WTC11 (cell line): ENCODE measurements around the gene ZFR2. TPM values are rescaled to one million over a fixed set of nuclear protein-coding genes. Genes with fewer than 3 reads are reported as not detected.
A peak's percentile ranks its signal among the peaks of the same experiment; 100 is the strongest.

Experiments
- ATAC-seq: fragments of 200-7000 bp; cut with Tn5 transposase; 2 replicates; pipeline ENCODE4 v1.10.0; 2021; ENCODE audit warnings: mild to moderate bottlenecking, moderate library complexity
- CTCF ChIA-PET: fragments of 300-600 bp; sonication (Branson Sonifier 250); formaldehyde crosslinking; loops from one replicate; lab custom pipeline; 2021; ENCODE audit warnings: antibody characterized with exemption; lab: Charles Lee
- POLR2A ChIA-PET: fragments of 350-600 bp; sonication (Branson Sonifier 250); formaldehyde crosslinking; loops from one replicate; lab custom pipeline; 2021; ENCODE audit warnings: antibody characterized with exemption; lab: Charles Lee
- DNase-seq: peaks from one replicate; pipeline ENCODE4 v3.0.0; 2021; ENCODE audit warnings: low spot score
- H3K27ac Mint-ChIP-seq: 2 replicates; pipeline ENCODE4 v1.8.0; 2021; ENCODE audit warnings: mixed read lengths
- H3K27me3 Mint-ChIP-seq: 2 replicates; pipeline ENCODE4 v1.8.0; 2021; ENCODE audit warnings: low read depth, mild to moderate bottlenecking, moderate library complexity, mixed read lengths
- H3K36me3 Mint-ChIP-seq: 2 replicates; pipeline ENCODE4 v1.8.0; 2021; ENCODE audit warnings: mixed read lengths
- H3K4me1 Mint-ChIP-seq: 2 replicates; pipeline ENCODE4 v1.8.0; 2022; ENCODE audit warnings: mixed read lengths
- H3K4me3 Mint-ChIP-seq: 2 replicates; pipeline ENCODE4 v1.8.0; 2021; ENCODE audit warnings: mild to moderate bottlenecking, moderate library complexity, mixed read lengths
- H3K9me3 Mint-ChIP-seq: 2 replicates; pipeline ENCODE4 v1.8.0; 2021; ENCODE audit warnings: mixed read lengths
- CREM ChIP-seq: sonication (generic); formaldehyde crosslinking; IDR thresholded peaks from 2 replicates; pipeline ENCODE4 v1.8.1; 2022; ENCODE audit warnings: mild to moderate bottlenecking, missing genetic modification reagents, moderate library complexity
- ELF4 ChIP-seq: sonication (generic); formaldehyde crosslinking; IDR thresholded peaks from 2 replicates; pipeline ENCODE4 v1.8.1; 2022; ENCODE audit warnings: low read depth, mild to moderate bottlenecking, moderate library complexity, missing genetic modification reagents
- ETV6 ChIP-seq: sonication (generic); formaldehyde crosslinking; IDR thresholded peaks from 2 replicates; pipeline ENCODE4 v1.8.1; 2022; ENCODE audit warnings: mild to moderate bottlenecking, missing genetic modification reagents
- FOXK1 ChIP-seq: sonication (generic); formaldehyde crosslinking; IDR thresholded peaks from 2 replicates; pipeline ENCODE4 v1.8.0; 2022; ENCODE audit warnings: mild to moderate bottlenecking, moderate library complexity, missing genetic modification reagents
- GRHL2 ChIP-seq: fragments of 250-450 bp; sonication (Bioruptor Pico); IDR thresholded peaks from 2 replicates; pipeline ENCODE4 v1.8.0; 2022; ENCODE audit warnings: mild to moderate bottlenecking, moderate library complexity; ENCODE audit not compliant: insufficient replicate concordance, severe bottlenecking
- ZNF121 ChIP-seq: sonication (generic); formaldehyde crosslinking; IDR thresholded peaks from 2 replicates; pipeline ENCODE4 v1.8.0; 2023; ENCODE audit warnings: missing genetic modification reagents
- total RNA-seq: library from RNA; stranded (reverse); gene quantifications from 3 replicates; pipeline ENCODE4 v1.2.3, GENCODE V29; 2021
- TF ChIP-seq, protein P1 (sequence below): sonication (generic); formaldehyde crosslinking; IDR thresholded peaks from 2 replicates; pipeline ENCODE4 v1.8.1; 2022; ENCODE audit warnings: missing genetic modification reagents, borderline replicate concordance
- TF ChIP-seq, protein P2 (sequence below): sonication (generic); formaldehyde crosslinking; IDR thresholded peaks from 2 replicates; pipeline ENCODE4 v1.8.1; 2022; ENCODE audit warnings: mild to moderate bottlenecking, moderate library complexity, missing genetic modification reagents
- TF ChIP-seq, protein P3 (sequence below): sonication (generic); formaldehyde crosslinking; IDR thresholded peaks from 2 replicates; pipeline ENCODE4 v1.8.0; 2023; ENCODE audit warnings: mild to moderate bottlenecking, missing genetic modification reagents
- TF ChIP-seq, protein P4 (sequence below): sonication (generic); formaldehyde crosslinking; IDR thresholded peaks from 2 replicates; pipeline ENCODE4 v1.8.0; 2022; ENCODE audit warnings: missing genetic modification reagents
- TF ChIP-seq, protein P5 (sequence below): sonication (generic); formaldehyde crosslinking; IDR thresholded peaks from 2 replicates; pipeline ENCODE4 v1.8.0; 2023; ENCODE audit warnings: missing genetic modification reagents, mild to moderate bottlenecking, borderline replicate concordance

ZFR2 gene
- total RNA-seq, 1 experiment from 2014 or later = 17.5 TPM

DNA sequence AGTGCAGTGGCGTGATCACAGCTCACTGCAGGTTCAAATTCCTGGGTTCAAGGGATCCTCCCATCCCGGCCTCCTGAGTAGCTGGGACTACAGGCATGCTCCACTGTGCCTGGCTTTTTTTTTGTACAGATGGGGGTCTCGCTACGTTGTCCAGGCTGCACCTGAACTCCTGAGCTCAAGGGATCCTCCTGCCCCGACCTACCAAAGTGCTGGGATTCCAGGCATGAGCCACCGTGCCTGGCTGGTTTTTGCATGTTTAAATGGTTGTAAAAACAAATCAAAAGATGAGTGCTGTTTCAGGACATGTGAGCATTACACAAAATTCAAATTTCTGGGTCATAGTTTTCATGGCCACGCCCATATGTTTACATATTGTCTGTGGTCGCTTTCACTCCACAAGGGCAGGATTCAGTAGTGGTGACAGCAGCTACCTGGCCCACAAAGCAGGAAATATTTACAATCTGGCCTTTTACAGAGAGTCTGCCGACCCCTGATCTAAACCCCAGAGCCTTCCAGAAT lies 88.0 kb downstream of the ZFR2 start:
- CTCF ChIA-PET = interaction anchor here (0.6 to 1.0 kb wide), 2 partner anchors 10 to 34 kb away, joined by 3 read pairs; no protein-coding TSS in a partner anchor
- ATAC-seq = no peak
- no peak overlapping the region for H3K27ac Mint-ChIP-seq

DNA sequence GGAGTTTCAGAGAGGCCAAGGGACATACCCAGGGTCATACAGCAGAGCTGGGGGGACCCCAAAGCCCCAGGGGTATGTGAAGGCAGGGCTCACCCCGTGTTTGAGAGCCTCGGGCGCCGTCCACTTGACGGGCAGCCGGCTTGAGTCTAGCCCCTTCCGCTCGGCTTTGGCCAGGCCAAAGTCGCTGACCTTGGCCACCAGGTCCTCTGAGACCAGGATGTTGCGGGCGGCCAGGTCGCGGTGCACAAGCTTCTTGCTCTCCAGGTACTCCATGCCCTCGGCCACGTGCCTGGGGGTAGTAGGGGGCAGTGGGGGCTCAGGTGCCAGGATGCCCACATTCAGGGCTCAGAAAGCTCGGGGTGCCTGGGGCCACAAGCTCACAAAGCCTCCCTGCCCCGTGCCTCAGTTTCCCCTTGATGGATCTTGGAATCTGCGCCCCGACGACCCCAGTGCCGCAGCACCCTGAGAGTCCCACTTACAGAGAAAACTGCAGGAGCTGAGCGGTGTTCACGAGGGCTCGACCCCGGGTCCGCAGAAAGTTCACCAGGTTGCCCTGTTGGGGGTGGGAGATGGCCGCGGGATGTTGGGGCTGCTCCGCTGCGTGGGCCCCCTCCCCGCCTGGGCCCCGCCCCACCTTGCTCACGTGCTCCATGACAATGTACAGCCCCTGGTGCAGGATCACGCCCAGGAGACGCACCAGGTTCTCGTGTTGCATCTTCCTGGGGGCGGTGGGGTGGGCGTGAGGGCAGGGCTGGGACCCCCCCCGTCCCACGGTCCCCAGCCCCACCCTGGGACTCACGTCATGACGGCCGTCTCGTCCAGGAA lies 89.7 kb downstream of the ZFR2 start:
- no peak overlapping the region for H3K27ac Mint-ChIP-seq
- no peak for ATAC-seq
- TF ChIP-seq, protein P1, sequence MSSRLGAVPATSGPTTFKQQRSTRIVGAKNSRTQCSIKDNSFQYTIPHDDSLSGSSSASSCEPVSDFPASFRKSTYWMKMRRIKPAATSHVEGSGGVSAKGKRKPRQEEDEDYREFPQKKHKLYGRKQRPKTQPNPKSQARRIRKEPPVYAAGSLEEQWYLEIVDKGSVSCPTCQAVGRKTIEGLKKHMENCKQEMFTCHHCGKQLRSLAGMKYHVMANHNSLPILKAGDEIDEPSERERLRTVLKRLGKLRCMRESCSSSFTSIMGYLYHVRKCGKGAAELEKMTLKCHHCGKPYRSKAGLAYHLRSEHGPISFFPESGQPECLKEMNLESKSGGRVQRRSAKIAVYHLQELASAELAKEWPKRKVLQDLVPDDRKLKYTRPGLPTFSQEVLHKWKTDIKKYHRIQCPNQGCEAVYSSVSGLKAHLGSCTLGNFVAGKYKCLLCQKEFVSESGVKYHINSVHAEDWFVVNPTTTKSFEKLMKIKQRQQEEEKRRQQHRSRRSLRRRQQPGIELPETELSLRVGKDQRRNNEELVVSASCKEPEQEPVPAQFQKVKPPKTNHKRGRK = no peak
- TF ChIP-seq FOXK1 (CRISPR knock-in tag) = no peak
- TF ChIP-seq, protein P2, sequence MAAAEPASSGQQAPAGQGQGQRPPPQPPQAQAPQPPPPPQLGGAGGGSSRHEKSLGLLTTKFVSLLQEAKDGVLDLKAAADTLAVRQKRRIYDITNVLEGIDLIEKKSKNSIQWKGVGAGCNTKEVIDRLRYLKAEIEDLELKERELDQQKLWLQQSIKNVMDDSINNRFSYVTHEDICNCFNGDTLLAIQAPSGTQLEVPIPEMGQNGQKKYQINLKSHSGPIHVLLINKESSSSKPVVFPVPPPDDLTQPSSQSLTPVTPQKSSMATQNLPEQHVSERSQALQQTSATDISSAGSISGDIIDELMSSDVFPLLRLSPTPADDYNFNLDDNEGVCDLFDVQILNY = no peak
- TF ChIP-seq, protein P3, sequence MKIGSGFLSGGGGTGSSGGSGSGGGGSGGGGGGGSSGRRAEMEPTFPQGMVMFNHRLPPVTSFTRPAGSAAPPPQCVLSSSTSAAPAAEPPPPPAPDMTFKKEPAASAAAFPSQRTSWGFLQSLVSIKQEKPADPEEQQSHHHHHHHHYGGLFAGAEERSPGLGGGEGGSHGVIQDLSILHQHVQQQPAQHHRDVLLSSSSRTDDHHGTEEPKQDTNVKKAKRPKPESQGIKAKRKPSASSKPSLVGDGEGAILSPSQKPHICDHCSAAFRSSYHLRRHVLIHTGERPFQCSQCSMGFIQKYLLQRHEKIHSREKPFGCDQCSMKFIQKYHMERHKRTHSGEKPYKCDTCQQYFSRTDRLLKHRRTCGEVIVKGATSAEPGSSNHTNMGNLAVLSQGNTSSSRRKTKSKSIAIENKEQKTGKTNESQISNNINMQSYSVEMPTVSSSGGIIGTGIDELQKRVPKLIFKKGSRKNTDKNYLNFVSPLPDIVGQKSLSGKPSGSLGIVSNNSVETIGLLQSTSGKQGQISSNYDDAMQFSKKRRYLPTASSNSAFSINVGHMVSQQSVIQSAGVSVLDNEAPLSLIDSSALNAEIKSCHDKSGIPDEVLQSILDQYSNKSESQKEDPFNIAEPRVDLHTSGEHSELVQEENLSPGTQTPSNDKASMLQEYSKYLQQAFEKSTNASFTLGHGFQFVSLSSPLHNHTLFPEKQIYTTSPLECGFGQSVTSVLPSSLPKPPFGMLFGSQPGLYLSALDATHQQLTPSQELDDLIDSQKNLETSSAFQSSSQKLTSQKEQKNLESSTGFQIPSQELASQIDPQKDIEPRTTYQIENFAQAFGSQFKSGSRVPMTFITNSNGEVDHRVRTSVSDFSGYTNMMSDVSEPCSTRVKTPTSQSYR (CRISPR knock-in tag) = no peak
- TF ChIP-seq, all 79 proteins: peak for 0
- ChIA-PET POLR2A (interaction anchor here (0.5 kb wide), 1 partner anchor 328 kb away, joined by 3 read pairs; no protein-coding TSS in a partner anchor), CTCF (interaction anchor here (0.5 kb wide), 1 partner anchor 15 kb away, joined by 3 read pairs; no protein-coding TSS in a partner anchor)
- H3K36me3 Mint-ChIP-seq = peaks cover 21% of the 10 kb centered on the region
- H3K9me3 Mint-ChIP-seq = peaks cover 18% of the 10 kb centered on the region
- peaks cover 2% of the 10 kb centered on the region for H3K27me3 Mint-ChIP-seq
- H3K4me1 Mint-ChIP-seq = no peaks in the 10 kb centered on the region
- DNase-seq = no peak
- no peak overlapping the region for H3K4me3 Mint-ChIP-seq

More for the DNA sequence above, 88.0 kb downstream of the ZFR2 start:
- Mint-ChIP-seq H3K27me3 (peaks cover 11% of the 10 kb centered on the region), H3K9me3 (peaks cover 18% of the 10 kb centered on the region), H3K4me3 (no peak overlapping the region), H3K36me3 (peaks cover 21% of the 10 kb centered on the region), H3K4me1 (peaks cover 7% of the 10 kb centered on the region)
- no peak for DNase-seq
- TF ChIP-seq ZNF121 (CRISPR knock-in tag) = 0 out of 2 replicates have a peak, but pooled peaks have one; percentile 17
- TF ChIP-seq ETV6 (CRISPR knock-in tag) = no peak
- POLR2A ChIA-PET = no interaction called here

DNA sequence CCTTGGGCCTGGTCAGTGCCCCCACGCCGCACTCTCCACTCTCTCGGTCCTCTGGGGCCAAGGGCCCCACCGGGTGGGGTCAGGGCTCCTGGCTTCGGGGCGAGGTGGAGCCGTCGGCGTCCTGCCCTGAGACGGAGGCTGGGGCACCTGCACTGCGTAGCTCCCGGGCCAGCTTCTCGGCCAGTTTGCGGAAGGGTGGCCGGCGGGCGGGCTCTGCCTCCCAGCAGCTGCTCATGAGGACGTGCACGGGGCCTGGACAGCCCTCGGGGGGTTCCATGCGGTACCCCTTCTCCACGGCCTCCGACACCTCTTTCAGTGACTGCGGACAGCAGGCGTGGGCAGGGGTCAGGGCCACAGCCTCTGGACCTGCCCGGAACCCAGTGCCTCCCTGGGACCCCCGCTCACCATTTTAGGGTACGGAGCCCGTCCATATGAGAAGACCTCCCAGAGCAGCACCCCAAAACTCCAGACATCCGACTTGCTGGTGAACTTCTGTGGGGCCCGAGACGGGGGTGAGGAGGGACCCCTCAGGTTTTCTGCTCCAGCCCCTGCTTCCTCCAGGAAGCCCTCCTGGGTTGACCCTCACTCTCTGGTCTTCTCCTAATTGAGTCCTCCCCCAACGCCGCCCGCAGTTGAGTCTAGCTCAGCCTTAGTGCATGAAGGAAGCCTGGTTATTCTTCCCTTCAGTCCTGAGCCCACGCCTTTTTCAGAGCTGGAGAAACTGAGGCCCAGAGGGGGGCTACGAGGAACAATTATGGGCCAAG lies 90.6 kb downstream of the ZFR2 start:
- no peaks in the 10 kb centered on the region; the same call in 1 of the 2 replicates for H3K27me3 Mint-ChIP-seq
- no peak overlapping the region for H3K27ac Mint-ChIP-seq
- H3K4me1 Mint-ChIP-seq = no peaks in the 10 kb centered on the region
- ATAC-seq = no peak
- ChIA-PET POLR2A (no interaction called here), CTCF (no interaction called here)
- peaks cover 21% of the 10 kb centered on the region for H3K36me3 Mint-ChIP-seq
- no peak for DNase-seq
- H3K4me3 Mint-ChIP-seq = no peak overlapping the region
- H3K9me3 Mint-ChIP-seq = peaks cover 18% of the 10 kb centered on the region
- TF ChIP-seq GRHL2 (CRISPR knock-in tag) (no peak), CREM (CRISPR knock-in tag) (no peak), ELF4 (CRISPR knock-in tag) (no peak)
- TF ChIP-seq, protein P4, sequence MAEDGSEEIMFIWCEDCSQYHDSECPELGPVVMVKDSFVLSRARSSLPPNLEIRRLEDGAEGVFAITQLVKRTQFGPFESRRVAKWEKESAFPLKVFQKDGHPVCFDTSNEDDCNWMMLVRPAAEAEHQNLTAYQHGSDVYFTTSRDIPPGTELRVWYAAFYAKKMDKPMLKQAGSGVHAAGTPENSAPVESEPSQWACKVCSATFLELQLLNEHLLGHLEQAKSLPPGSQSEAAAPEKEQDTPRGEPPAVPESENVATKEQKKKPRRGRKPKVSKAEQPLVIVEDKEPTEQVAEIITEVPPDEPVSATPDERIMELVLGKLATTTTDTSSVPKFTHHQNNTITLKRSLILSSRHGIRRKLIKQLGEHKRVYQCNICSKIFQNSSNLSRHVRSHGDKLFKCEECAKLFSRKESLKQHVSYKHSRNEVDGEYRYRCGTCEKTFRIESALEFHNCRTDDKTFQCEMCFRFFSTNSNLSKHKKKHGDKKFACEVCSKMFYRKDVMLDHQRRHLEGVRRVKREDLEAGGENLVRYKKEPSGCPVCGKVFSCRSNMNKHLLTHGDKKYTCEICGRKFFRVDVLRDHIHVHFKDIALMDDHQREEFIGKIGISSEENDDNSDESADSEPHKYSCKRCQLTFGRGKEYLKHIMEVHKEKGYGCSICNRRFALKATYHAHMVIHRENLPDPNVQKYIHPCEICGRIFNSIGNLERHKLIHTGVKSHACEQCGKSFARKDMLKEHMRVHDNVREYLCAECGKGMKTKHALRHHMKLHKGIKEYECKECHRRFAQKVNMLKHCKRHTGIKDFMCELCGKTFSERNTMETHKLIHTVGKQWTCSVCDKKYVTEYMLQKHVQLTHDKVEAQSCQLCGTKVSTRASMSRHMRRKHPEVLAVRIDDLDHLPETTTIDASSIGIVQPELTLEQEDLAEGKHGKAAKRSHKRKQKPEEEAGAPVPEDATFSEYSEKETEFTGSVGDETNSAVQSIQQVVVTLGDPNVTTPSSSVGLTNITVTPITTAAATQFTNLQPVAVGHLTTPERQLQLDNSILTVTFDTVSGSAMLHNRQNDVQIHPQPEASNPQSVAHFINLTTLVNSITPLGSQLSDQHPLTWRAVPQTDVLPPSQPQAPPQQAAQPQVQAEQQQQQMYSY (CRISPR knock-in tag) = no peak
- TF ChIP-seq, protein P5, sequence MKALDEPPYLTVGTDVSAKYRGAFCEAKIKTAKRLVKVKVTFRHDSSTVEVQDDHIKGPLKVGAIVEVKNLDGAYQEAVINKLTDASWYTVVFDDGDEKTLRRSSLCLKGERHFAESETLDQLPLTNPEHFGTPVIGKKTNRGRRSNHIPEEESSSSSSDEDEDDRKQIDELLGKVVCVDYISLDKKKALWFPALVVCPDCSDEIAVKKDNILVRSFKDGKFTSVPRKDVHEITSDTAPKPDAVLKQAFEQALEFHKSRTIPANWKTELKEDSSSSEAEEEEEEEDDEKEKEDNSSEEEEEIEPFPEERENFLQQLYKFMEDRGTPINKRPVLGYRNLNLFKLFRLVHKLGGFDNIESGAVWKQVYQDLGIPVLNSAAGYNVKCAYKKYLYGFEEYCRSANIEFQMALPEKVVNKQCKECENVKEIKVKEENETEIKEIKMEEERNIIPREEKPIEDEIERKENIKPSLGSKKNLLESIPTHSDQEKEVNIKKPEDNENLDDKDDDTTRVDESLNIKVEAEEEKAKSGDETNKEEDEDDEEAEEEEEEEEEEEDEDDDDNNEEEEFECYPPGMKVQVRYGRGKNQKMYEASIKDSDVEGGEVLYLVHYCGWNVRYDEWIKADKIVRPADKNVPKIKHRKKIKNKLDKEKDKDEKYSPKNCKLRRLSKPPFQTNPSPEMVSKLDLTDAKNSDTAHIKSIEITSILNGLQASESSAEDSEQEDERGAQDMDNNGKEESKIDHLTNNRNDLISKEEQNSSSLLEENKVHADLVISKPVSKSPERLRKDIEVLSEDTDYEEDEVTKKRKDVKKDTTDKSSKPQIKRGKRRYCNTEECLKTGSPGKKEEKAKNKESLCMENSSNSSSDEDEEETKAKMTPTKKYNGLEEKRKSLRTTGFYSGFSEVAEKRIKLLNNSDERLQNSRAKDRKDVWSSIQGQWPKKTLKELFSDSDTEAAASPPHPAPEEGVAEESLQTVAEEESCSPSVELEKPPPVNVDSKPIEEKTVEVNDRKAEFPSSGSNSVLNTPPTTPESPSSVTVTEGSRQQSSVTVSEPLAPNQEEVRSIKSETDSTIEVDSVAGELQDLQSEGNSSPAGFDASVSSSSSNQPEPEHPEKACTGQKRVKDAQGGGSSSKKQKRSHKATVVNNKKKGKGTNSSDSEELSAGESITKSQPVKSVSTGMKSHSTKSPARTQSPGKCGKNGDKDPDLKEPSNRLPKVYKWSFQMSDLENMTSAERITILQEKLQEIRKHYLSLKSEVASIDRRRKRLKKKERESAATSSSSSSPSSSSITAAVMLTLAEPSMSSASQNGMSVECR (CRISPR knock-in tag) = no peak
